Esophagus squamous epithelium (tissue), 4 donors: Measurements from ENCODE around the gene CDKN2D.

Experiments
- POLR2A ChIP-seq, 4 donors: fragments of 450-650 bp; IDR thresholded peaks; one replicate each; pipeline ENCODE4 v1.6.1; 2017; ENCODE audit warnings: antibody characterized with exemption in 4 of 4, mild to moderate bottlenecking in 4 of 4, moderate library complexity in 3 of 4
- TF ChIP-seq, protein P1 (sequence below), 6 experiments: fragments of 450-650 bp in 4 of 6; fragments of 200-600 bp in 2 of 6; sonication (generic) in 2 of 6; IDR thresholded peaks; one replicate each; pipeline ENCODE4 v1.5.1; 2016 to 2019; ENCODE audit warnings: antibody characterized with exemption in 6 of 6, mild to moderate bottlenecking in 4 of 6, moderate library complexity in 4 of 6

DNA sequence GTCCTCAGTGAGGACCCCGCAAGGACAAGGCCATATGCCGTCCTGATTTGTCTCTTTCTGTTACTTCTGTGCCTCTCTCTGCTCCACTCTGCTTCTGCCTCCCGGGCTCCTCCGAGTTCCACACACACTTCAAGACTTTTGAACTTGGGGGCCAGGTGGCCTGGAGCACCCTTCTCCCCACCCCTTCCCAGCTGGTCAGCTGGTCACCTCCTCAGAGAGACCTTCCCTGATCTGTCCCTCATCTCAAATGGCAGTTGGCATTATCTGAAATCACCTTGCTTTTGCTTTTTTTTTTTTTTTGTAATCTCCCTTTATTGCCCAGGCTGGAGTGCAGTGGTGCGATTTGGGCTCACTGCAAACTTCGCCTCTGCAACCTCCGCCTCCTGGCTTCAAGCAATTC lies 49.4 kb downstream of the CDKN2D start:
- TF ChIP-seq, protein P1, sequence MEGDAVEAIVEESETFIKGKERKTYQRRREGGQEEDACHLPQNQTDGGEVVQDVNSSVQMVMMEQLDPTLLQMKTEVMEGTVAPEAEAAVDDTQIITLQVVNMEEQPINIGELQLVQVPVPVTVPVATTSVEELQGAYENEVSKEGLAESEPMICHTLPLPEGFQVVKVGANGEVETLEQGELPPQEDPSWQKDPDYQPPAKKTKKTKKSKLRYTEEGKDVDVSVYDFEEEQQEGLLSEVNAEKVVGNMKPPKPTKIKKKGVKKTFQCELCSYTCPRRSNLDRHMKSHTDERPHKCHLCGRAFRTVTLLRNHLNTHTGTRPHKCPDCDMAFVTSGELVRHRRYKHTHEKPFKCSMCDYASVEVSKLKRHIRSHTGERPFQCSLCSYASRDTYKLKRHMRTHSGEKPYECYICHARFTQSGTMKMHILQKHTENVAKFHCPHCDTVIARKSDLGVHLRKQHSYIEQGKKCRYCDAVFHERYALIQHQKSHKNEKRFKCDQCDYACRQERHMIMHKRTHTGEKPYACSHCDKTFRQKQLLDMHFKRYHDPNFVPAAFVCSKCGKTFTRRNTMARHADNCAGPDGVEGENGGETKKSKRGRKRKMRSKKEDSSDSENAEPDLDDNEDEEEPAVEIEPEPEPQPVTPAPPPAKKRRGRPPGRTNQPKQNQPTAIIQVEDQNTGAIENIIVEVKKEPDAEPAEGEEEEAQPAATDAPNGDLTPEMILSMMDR (IDR thresholded peaks at IDR 0.05), result no peak
- TF ChIP-seq POLR2A (IDR thresholded peaks at IDR 0.05), result no peak
